HG03457 (cell line): ENCODE measurements around the gene CYP4A22.
"Not testable (repeated sequence)": the region's sequence is repeated elsewhere in the genome, so short reads cannot be mapped to it uniquely, and the experiment has no call there.

Experiments used
- ATAC-seq: cut with Tn5 transposase; IDR thresholded peaks from one replicate; pipeline ENCODE4 v1.9.1; 2021; ENCODE audit warnings: moderate number of reproducible peaks; ENCODE audit not compliant: unreplicated experiment

Gene CYP4A22

GRCh38 chr1:47137198-47137597 lies at the start of gene CYP4A22:
Gene CYP4A22 (plus strand): TSS chr1:47137441. CDS start chr1:47137486, 45 bp downstream.
- ATAC-seq, result no peak

GRCh38 chr1:47089356-47089755 lies 47.9 kb upstream of the CYP4A22 start:
- ATAC-seq, result not testable (repeated sequence)

- ATAC-seq, result not testable (repeated sequence)
These were observed 45.8 kb upstream of the CYP4A22 start for GRCh38 chr1:47091476-47091875.

- no peak for ATAC-seq
These were observed 32.4 kb upstream of the CYP4A22 start for GRCh38 chr1:47104816-47105215.

DNA sequence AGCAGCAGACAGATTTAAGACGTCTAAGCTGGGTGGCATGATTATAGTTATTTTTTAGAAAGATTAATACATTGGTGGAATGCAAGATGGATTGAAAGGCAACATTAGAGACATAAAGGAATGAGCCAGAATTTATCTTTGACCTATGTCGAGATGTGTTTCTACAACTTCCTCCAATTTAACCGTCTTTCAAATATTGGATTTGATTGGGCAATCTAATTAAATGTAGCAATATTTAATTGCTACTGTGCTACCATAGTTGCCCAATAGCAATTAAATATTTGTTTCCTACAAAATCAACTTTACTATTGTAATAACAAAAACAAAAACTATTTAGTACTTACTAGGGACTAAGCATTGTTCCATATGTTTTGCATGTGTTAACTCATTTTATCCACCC lies 30.4 kb upstream of the CYP4A22 start:
- no peak for ATAC-seq

DNA sequence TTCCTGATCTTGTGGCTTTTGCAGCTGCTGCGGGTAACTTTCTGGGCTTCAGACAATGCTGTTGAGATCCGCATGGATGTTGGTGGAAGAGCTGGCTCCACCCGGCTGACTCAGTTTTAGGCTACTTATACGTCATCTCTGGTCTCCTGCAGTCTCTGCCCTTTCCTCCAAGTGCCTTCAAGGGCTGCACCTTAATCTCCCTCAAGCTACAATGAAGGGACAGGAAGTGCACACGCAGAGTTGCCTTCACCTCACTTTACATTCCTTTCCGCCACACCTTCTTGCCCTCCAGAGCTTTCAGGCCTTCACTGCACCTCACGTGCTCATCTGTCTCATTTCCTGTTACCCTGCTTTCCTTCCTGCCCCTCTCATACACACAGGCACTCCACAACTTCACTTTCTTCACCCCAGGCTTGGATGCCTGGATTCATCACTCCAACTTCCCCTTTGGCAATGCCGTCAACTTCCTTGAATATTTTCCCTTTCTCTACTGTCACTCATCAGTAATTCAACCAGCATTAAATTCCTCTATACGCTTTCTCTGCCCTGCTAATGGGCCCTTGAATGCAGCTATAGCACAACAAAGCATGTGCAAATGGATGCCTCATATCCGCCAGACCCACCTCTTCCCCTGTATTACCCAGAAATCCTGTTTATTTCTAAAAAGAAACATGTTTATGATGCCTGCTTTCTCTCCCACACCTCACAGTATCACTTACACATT lies 29.2 kb upstream of the CYP4A22 start:
- ATAC-seq, result not testable (repeated sequence)

DNA sequence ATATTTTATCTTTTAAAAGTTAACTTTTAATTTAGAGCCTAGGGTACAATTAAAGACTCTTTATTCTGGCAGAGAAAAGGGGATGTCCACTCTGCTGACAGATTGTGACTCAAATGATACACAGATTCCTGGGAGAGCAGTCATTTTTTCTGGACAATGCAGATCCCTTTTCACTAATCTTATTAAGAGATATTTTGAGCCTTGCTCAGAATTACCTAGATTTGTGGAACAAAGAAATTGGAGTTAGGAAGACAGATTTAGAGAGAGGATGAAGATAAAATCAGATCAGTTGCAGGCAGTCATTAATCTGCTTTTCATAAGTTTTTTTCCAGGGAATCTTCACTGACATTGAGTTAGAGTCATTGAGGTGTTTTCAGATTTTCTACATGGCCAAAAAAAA lies 27.8 kb upstream of the CYP4A22 start:
- not testable (repeated sequence) for ATAC-seq

DNA sequence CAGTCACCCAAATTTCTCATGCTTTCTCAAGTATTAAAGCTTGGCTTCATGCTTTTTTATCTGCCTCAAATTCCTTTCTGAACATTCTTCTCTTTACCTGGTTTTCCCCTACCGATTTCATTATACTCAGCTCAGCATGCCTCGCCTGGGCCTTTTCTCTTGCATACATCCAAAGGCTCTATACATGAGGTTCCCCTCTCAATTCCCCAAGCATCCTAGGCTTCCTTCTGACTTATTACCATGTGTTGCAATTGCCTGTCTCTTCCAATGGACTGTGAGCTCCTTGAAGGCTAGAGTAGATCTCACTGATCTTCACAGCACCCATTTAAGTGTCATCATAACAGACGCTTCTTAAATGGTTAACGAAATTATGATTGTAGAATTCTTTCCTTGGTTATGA lies 24.1 kb upstream of the CYP4A22 start:
- ATAC-seq, result no peak

DNA sequence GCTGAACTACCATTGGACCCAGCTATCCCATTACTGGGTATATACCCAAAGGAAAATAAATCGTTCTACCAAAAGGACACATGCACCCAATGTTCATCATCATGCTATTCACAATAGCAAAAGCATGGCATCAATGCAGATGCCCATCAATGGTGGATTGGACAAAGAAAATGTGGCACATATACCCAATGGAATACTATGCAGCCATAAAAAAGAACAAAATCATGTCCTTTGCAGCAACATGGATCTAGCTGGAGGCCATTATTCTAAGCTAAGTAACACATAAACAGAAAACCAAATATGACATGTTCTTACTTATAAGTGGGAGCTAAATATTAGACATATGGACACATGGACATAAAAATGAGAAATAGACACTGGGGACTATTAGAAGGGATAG lies 16.2 kb upstream of the CYP4A22 start:
- not testable (repeated sequence) for ATAC-seq

DNA sequence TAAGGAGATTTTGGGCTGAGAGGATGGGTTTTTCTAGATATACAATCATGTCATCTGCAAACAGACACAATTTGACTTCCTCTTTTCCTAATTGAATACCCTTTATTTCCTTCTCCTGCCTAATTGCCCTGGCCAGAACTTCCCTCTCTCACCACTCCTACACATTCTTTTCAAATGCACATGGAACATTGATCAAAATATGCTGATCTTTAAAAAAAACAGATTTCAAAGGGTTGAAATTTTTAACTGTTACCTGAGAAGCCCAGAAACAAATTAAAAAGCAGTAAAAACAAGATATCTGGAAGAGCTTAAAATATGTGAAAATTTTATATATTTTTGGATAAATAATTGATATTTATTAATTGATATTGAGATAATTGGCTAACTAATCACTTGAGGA lies 12.4 kb upstream of the CYP4A22 start:
- not testable (repeated sequence) for ATAC-seq

DNA sequence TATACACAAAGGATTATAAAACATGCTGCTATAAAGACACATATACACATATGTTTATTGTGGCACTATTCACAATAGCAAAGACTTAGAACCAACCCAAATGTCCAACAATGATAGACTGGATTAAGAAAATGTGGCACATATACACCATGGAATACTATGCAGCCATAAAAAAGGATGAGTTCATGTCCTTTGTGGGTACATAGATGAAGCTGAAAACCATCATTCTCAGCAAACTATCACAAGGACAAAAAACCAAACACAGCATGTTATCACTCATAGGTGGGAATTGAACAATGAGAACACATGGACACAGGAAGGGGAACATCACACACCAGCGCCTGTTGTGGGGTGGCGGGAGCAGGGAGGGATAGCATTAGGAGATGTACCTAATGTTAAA lies 10.2 kb upstream of the CYP4A22 start:
- not testable (repeated sequence) for ATAC-seq

GRCh38 chr1:47128221-47128620 lies 9.0 kb upstream of the CYP4A22 start:
- no peak for ATAC-seq

DNA sequence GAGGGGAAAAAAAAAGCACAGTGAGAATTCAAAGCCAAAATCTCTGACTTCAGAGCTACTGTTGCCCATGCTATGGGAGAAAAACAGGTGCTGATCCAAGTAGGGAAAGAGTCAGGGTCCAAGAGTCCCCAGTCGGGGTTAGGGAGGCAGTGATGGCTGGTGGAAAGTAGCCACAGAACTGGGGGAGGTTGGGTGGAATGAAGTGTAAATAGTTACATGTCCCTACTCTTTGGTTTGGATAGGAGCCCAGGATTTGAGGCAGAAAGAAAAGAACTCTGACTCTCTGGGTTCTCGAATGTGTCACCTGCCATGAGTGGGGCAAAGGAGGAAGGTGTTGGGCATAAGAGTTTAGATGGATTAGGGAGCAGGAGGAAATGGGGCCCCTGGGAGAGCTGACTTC lies 8.4 kb upstream of the CYP4A22 start:
- ATAC-seq, result not testable (repeated sequence)

DNA sequence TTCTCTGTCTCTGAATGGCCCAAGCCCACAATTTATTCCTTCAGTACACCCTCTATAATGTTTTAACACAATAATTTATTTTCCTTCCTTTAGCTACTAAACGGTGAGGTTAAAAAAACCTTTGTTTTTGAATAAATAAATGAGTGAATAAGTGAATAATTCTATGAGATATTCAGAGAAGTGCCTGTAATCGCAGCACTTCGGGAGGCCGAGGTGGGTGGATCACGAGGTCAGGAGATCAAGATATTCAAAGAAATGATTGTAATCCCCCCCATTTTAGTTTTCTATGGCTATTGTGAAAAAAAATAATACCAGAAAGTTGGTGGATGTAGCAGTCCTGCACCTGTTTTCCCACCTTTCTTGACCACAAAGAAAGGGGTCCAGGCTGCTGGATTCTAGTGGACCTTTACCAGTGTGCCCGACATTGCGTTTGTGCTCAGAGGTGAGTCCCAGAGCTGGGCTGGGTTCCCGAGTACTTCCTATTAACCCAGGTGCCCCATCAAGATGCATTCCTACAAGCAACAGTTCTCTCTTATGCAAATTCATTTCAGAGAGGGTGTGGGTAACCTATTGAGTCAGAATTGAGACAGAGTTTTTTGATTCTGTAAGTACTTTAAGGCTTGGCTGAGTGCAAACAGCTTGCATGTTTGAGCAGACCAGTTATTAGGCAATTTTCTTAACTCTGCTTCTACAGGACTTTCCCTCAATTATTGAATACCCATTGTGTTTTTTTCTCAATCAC lies 7.6 kb upstream of the CYP4A22 start:
- ATAC-seq, result not testable (repeated sequence)

DNA sequence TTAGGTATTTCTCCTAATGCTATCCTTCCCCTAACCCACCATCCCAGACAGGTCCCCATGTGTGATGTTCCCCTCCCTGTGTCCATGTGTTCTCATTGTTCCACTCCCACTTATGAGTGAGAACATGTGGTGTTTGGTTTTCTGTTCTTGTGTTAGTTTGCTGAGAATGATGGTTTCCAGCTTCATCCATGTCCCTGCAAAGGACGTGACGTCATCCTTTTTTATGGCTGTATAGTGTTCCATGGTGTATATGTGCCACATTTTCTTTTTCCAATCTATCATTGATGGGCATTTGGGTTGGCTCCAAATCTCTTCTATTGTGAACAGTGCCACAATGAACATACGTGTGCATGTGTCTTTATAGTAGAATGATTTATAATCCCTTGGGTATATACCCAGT lies 4.6 kb upstream of the CYP4A22 start:
- ATAC-seq, result not testable (repeated sequence)

DNA sequence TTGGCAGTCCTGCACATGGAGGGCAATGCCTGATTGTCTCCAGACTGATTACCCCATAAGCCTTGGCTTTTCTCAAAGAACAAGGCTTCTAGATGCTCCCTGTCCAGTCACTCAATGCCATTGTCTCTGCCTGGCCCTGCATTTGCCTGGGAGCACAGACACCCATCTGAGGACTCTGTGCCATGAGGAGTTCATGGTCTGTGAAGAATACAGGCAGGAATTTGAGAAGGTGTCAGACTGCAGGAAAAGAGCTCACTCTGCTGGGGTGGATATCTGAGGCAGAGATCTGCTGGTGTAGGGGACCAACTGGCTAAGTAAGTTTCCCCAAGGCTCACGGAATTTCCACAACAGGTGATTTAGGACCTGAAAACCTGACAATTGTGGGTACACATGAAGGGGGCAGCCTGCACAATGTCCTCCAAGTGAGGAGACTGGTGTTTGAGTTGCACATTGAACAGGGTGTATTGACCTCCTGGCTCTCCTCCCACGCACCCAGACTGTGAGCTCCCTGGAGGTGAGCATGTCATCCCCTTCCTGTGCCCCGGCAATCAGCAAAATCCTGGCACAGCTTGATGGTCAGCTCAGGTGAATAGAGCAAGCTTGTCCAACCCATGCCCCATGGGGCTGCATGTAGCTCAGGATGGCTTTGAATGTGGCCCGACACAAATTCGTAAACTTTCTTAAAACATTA lies 829 bp downstream of the CYP4A22 start:
- ATAC-seq, result no peak

DNA sequence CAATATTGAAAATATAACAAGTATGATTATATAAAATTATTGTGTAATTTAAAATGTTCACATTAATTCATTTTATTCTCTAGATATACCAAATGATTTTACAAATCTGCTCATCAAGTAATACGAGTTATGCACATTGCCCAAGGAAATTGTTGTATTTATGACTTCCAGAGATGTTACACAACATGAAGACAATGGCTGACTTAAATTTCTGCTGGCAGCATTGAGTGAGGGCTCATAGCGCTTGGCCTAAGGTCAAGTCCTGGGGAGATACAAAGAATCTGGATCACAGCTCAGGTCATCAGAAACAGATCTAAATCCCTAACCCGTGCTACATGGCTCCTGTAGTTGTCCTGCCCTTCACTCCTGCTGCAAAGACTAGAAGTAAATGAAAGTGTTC lies 3.1 kb downstream of the CYP4A22 start:
- not testable (repeated sequence) for ATAC-seq

DNA sequence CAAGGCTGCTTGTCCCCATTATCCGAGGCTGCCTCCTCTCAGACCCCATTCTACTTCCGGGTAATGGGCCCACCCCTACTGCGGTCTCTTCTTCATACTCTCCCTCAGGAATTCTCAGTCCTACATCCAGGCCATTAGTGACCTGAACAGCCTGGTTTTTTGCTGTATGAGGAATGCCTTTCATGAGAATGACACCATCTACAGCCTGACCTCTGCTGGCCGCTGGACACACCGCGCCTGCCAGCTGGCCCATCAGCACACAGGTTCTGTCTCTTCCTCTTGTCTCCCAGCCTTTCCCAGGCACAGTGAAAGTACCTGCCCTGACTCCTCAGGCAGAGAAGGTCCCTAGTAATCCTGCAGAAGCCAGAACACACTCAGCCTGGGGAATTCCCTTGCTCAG lies 6.4 kb downstream of the CYP4A22 start:
- not testable (repeated sequence) for ATAC-seq

DNA sequence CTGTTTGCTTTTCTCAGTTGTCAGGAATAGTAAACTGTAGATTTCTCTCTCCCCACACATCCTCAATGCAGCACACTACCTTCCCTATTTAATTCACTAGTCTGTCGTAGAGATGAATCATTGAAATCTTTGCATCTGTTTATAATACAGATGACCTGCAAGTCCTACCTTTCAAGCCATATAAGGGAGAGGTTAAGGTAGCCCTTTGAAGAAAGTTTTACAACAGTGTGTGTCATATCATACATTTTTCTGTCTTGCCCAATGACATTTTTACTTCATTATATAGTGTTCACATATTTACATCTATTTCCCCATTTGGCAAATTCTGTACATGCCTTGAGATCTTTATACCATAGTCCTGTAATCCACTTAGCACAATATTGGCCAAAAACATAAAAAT lies 9.3 kb downstream of the CYP4A22 start:
- ATAC-seq, result not testable (repeated sequence)

DNA sequence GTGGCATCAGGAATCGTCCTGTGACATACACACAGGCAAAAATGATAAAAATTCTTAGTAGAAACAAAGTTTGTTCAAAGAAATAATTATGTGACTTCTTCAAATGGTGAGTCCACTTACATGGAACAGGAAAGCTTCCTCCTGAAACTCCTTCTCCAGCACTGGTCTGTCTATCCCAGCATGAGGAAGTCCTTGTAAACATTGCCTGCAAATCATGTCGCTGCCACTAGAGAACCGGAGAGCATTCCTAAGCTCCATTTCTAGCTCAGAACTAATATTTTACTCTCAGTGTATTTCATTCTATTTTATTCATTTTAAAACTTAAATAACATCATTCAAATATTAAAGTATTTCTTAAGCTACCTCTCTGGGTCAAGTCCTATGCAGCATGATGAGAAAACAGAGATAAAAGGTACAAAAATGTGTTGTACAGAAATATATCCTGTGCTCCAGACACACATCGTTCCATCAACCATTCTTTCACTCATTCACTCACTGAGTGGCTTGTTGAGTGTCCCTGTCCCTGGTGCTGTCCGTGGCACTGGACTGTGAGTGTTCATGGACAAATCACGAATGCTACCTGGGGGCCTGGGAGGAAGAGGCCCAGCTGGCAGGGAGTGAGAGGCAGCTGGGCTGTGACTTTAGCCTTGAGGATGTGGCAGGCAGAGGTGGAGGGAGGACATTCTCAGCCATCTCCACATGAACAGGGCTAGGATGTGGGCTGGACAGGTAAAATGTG lies 10.0 kb downstream of the CYP4A22 start:
- no peak for ATAC-seq

DNA sequence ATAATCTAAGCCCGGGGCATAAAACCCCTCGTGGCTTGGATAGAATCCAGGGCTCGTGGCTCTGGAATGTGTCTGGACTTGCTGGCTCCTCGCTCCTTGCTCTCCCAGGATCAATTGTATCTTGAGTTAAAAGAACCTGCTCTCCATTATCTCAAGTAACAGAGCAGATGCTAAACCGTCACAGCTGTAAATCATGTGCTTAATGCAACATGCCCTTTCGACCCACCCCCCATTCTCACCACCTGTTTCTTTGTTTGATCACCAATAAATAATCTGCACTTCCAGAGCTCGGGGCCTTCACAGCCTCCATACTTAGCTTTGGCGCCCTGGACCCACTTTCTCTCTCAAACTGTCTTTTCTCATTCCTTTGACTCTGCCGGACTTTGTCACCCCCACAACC lies 11.9 kb downstream of the CYP4A22 start:
- not testable (repeated sequence) for ATAC-seq
